Fibroblast of villous mesenchyme (primary cell): Measurements from ENCODE around the gene LMNB1. TPM values are rescaled to one million over a fixed set of nuclear protein-coding genes. Genes with fewer than 3 reads are reported as not detected.
"Not testable (repeated sequence)": the region's sequence is repeated elsewhere in the genome, so short reads cannot be mapped to it uniquely, and the experiment has no call there.

Experiments used
- DNase-seq: peaks from one replicate; pipeline ENCODE4 v3.0.0-alpha.2; 2010; ENCODE audit warnings: low read depth
- H3K4me3 ChIP-seq: 2 replicates; pipeline ENCODE4 v1.5.1; 2011; ENCODE audit warnings: low read depth, mild to moderate bottlenecking, low read length
- total RNA-seq: library from RNA; depleted of rRNA; stranded (reverse); fragments of >200 nt; gene quantifications from 2 replicates; pipeline ENCODE4 v1.2.3, GENCODE V29; 2012
- TF ChIP-seq, protein P1 (sequence below): IDR thresholded peaks from 2 replicates; pipeline ENCODE4 v1.5.1; 2012; ENCODE audit warnings: low read depth, mild to moderate bottlenecking, low read length; ENCODE audit not compliant: insufficient read depth

Gene LMNB1
- total RNA-seq, 1 donor = 47.9 TPM

DNA sequence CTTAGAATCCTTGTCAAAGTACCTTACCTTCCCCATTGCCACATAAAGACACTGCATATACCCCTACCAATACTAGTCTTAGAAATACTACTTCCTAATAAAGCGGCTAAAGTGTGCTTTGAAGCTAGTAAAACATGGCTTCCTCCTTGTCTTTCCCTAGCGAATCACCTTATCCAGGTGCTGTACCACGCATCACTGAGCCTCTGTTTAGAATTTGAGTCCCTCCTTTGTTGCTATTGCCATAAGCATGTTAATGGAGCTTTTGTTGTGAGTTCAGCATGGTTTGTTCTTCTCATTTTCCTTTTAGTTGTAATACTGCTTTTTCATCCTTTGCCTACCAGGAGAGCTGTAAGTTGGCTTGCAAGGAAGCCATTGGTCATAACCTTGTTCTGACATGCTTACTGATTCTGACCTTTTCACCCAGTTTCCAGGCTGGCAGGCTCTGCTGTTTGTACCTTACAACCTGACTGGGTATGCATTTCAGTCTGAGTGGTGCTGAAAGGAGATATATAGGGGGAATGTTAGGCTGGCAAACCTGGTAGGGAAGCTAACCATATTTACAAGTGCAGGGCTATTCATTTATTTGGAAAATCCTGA, 49.8 kb downstream of the LMNB1 start:
- H3K4me3 ChIP-seq = no peak overlapping the region
- TF ChIP-seq, protein P1, sequence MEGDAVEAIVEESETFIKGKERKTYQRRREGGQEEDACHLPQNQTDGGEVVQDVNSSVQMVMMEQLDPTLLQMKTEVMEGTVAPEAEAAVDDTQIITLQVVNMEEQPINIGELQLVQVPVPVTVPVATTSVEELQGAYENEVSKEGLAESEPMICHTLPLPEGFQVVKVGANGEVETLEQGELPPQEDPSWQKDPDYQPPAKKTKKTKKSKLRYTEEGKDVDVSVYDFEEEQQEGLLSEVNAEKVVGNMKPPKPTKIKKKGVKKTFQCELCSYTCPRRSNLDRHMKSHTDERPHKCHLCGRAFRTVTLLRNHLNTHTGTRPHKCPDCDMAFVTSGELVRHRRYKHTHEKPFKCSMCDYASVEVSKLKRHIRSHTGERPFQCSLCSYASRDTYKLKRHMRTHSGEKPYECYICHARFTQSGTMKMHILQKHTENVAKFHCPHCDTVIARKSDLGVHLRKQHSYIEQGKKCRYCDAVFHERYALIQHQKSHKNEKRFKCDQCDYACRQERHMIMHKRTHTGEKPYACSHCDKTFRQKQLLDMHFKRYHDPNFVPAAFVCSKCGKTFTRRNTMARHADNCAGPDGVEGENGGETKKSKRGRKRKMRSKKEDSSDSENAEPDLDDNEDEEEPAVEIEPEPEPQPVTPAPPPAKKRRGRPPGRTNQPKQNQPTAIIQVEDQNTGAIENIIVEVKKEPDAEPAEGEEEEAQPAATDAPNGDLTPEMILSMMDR = no peak
- no peak for DNase-seq

DNA sequence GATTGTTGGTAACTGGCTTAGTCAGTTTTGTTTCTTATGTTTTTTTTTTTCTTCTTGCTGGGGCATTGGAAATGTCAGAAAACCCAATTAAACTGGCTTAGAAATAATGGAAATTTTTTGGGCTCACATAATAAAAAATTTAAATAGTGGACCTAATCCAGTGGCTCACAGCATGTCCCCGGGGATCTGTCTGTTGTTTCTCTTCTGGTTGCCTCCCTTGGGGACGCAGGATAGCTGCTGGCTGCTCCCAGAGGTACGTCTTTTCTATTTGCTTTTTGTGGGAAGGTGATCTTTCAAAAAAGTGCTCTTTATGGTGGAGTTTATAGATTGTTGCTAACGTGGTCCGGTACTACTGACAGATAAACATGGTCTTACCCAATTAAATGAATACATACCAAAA, 52.2 kb downstream of the LMNB1 start:
- TF ChIP-seq, protein P1 = no peak
- no peak for DNase-seq
- no peak overlapping the region for H3K4me3 ChIP-seq

- TF ChIP-seq, protein P1 = no peak
- DNase-seq = no peak
- no peak overlapping the region for H3K4me3 ChIP-seq
Measured at GRCh38 chr5:126830061-126830460, 53.1 kb downstream of the LMNB1 start.

- TF ChIP-seq, protein P1 = no peak
- DNase-seq = no peak
- H3K4me3 ChIP-seq = no peak overlapping the region
Measured at GRCh38 chr5:126831156-126831555, 54.2 kb downstream of the LMNB1 start.

GRCh38 chr5:126836778-126837177, 59.8 kb downstream of the LMNB1 start:
- H3K4me3 ChIP-seq = no peak overlapping the region
- TF ChIP-seq, protein P1 = no peak
- no peak for DNase-seq

GRCh38 chr5:126837242-126837641, 60.3 kb downstream of the LMNB1 start:
- TF ChIP-seq, protein P1 = no peak
- no peak overlapping the region for H3K4me3 ChIP-seq
- DNase-seq = no peak

- TF ChIP-seq, protein P1 = peak; percentile 62
- peak; percentile 57 for DNase-seq
- no peak overlapping the region for H3K4me3 ChIP-seq
Measured at GRCh38 chr5:126837906-126838539, 61.1 kb downstream of the LMNB1 start.

DNA sequence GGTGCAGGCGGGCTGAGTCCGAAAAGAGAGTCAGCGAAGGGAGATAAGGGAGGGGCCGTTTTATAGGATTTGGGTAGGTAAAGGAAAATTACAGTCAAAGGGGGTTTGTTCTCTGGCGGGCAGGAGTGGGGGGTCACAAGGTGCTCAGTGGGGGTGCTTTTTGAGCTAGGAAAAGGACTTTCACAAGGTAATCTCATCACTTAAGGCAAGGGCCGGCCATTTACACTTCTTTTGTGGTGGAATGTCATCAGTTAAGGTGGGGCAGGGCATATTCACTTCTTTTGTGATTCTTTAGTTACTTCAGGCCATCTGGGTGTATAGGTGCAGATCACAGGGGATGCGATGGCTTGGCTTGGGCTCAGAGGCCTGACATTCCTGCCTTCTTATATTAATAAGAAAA, 62.5 kb downstream of the LMNB1 start:
- H3K4me3 ChIP-seq, DNase-seq: not testable (repeated sequence)

GRCh38 chr5:126843375-126843774, 66.4 kb downstream of the LMNB1 start:
- not testable (repeated sequence) for H3K4me3 ChIP-seq, DNase-seq

GRCh38 chr5:126845470-126846070, 68.6 kb downstream of the LMNB1 start:
- not testable (repeated sequence) for H3K4me3 ChIP-seq

More at GRCh38 chr5:126845470-126846070, 68.6 kb downstream of the LMNB1 start:
- peak; percentile 29 for DNase-seq
